Right atrium auricular region (tissue), 2 donors: ENCODE measurements around the gene PTPN14. TPM values are rescaled to one million over a fixed set of nuclear protein-coding genes. Genes with fewer than 3 reads are reported as not detected.
"Not testable (repeated sequence)": the region's sequence is repeated elsewhere in the genome, so short reads cannot be mapped to it uniquely, and the experiment has no call there.

Source experiments
- DNase-seq: peaks from one replicate; pipeline ENCODE4 v3.0.0-alpha.2; 2019; ENCODE audit warnings: low spot score
- H3K27ac ChIP-seq, 2 donors: fragments of 200-600 bp; sonication (generic); 1 replicate in 1 of 2; 2 replicates in 1 of 2; pipeline ENCODE4 v1.5.1; 2016 to 2019
- H3K27me3 ChIP-seq, 2 donors: fragments of 200-600 bp; sonication (generic); one replicate each; pipeline versions ENCODE4 v1.5.1 to v1.6.0; 2017 to 2019
- H3K36me3 ChIP-seq: fragments of 200-600 bp; sonication (generic); one replicate; pipeline ENCODE4 v1.5.1; 2016
- H3K4me1 ChIP-seq, 2 donors: fragments of 200-600 bp; sonication (generic); one replicate each; pipeline versions ENCODE4 v1.5.1 to v1.6.0; 2017 to 2019
- H3K4me3 ChIP-seq, 2 donors: fragments of 200-600 bp; sonication (generic); 1 replicate in 1 of 2; 2 replicates in 1 of 2; pipeline ENCODE4 v1.5.1; 2017 to 2019; ENCODE audit warnings: mild to moderate bottlenecking in 1 of 2, moderate library complexity in 1 of 2
- H3K9me3 ChIP-seq, 2 donors: fragments of 200-600 bp; sonication (generic); one replicate each; pipeline ENCODE4 v1.5.1; 2019
- total RNA-seq, 2 donors: library from RNA; depleted of rRNA; stranded (reverse); fragments of >200 nt; gene quantifications; one replicate each; pipeline ENCODE4 v1.1.0, GENCODE V29; 2016
- TF ChIP-seq, protein P1 (sequence below), 2 donors: fragments of 200-600 bp; sonication (generic); IDR thresholded peaks; one replicate each; pipeline ENCODE4 v1.5.1; 2019; ENCODE audit warnings: antibody characterized with exemption in 2 of 2

The PTPN14 gene
- total RNA-seq, 2 donors from 2014 or later, result 8.4 to 27.2 TPM

DNA sequence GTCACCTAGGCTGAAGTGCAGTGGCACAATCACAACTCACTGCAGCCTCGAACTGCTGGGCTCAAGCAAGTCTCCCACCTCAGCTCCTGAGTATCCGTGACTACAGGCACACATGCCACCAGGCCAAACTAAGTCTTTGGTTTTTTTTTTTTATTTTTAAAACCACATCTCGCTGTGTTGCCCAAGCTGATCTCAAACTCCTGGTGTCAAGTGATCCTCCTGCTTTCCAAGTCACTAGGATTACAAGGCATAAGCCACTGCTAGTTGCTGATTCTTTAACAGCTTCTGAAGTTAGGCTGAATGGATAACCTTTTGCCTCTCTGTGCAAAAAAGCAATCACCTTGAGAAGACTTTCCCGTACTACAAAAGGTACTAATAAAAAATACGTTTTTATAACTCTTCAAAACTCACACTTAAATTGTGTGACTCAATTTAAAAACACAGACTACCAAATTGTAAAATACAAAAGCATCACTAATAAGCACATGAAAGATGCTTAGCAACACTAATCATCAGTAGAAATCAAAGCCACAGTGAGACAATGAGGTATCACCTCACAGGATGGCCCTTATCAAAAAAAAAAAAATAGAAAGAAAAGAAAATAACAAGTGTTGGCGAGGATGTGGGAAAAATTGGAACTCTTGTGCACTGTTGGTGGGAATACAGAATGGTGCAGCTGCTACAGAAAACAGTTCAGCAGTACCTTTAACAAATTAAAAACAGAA, 40.3 kb downstream of the PTPN14 start:
- DNase-seq, result no peak
- no peaks in the 10 kb centered on the region for H3K9me3 ChIP-seq
- H3K27me3 ChIP-seq, result no peaks in the 10 kb centered on the region
- H3K27ac ChIP-seq, result no peak overlapping the region
- H3K4me1 ChIP-seq, result no peaks in the 10 kb centered on the region
- TF ChIP-seq, protein P1, sequence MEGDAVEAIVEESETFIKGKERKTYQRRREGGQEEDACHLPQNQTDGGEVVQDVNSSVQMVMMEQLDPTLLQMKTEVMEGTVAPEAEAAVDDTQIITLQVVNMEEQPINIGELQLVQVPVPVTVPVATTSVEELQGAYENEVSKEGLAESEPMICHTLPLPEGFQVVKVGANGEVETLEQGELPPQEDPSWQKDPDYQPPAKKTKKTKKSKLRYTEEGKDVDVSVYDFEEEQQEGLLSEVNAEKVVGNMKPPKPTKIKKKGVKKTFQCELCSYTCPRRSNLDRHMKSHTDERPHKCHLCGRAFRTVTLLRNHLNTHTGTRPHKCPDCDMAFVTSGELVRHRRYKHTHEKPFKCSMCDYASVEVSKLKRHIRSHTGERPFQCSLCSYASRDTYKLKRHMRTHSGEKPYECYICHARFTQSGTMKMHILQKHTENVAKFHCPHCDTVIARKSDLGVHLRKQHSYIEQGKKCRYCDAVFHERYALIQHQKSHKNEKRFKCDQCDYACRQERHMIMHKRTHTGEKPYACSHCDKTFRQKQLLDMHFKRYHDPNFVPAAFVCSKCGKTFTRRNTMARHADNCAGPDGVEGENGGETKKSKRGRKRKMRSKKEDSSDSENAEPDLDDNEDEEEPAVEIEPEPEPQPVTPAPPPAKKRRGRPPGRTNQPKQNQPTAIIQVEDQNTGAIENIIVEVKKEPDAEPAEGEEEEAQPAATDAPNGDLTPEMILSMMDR (IDR thresholded peaks at IDR 0.05), result no peak
- H3K36me3 ChIP-seq, result no peaks in the 10 kb centered on the region
- no peak overlapping the region for H3K4me3 ChIP-seq

DNA sequence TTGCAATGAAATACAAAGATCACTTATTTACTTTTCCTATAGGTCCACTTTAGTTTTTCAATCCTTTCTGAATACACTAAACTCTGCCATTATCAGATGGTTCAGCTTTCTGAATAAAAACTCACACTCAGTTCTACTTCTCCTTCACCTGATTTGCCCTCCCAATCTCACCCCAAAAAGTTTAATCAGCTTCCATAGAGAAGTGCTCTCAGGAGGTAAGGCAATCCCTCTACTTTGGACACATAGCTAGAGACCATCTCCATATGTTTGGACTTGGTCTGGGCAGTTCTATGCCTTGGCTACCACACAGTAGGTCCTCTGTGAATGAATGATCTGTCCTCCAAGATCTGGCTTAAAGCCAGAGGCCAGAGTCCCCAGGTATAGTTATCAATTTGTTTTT, 40.9 kb downstream of the PTPN14 start:
- Histone ChIP-seq H3K4me1 (no peaks in the 10 kb centered on the region), H3K36me3 (no peaks in the 10 kb centered on the region), H3K9me3 (no peaks in the 10 kb centered on the region), H3K27me3 (no peaks in the 10 kb centered on the region), H3K4me3 (no peak overlapping the region), H3K27ac (no peak overlapping the region)
- DNase-seq, result no peak
- TF ChIP-seq, protein P1 (IDR thresholded peaks at IDR 0.05), result no peak

DNA sequence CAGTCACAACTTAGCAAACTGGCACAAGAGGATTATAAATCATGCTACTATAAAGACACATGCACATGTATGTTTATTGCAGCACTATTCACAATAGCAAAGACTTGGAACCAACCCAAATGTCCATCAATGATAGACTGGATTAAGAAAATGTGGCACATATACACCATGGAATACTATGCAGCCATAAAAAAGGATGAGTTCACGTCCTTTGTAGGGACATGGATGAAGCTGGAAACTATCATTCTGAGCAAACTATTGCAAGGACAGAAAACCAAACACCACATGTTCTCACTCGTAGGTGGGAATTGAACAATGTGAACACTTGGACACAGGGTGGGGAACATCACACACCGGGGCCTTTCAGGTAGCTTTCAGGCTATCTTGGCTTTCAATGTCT, 41.8 kb downstream of the PTPN14 start:
- H3K27me3 ChIP-seq, DNase-seq, H3K4me3 ChIP-seq, H3K9me3 ChIP-seq, H3K4me1 ChIP-seq, H3K27ac ChIP-seq, H3K36me3 ChIP-seq: not testable (repeated sequence)

DNA sequence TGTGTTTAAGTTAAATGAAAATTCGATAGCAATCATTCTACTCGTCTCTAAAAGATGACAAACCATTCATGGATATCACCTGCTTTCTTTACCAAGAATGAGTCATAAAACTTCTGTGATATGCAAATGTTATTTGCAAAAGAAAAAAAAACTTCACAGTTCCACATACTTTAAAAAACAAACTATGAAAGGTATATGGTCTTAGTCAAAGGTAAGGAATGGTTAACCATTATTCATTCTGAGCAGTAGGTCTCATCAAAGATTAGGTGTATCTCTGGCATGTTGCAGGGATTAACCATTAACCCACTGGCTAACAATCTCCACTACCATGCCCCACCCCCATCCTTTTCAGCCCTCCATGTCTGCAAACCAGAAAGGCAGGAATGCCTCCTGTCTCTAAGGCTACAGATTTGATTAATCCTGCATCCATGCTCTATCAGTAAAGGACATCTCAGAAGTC, 44.4 kb downstream of the PTPN14 start:
- Histone ChIP-seq H3K27me3 (no peaks in the 10 kb centered on the region), H3K4me1 (no peaks in the 10 kb centered on the region), H3K4me3 (no peak overlapping the region), H3K36me3 (no peaks in the 10 kb centered on the region), H3K9me3 (no peaks in the 10 kb centered on the region), H3K27ac (no peak overlapping the region)
- TF ChIP-seq, protein P1 (IDR thresholded peaks at IDR 0.05), result no peak
- no peak for DNase-seq

DNA sequence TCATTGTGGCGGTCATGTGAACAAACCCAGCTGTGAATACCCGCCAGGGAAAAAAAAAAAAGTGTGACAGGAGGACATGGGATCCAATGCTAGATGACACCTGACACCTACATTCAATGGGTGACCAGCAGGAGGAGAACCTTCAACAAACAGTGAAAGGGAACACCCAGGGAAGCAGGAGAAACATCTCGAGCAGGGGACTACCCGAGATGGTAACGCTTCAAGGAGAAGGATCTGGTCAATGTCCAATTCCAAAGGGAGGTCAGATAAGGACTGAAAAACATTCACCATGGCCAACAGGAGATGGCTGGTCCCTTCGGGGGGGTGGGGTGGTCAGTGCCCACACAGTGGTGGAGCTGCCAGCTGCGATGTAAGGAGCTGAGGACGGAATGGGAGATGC, 46.3 kb downstream of the PTPN14 start:
- H3K36me3 ChIP-seq, result no peaks in the 10 kb centered on the region
- no peak overlapping the region for H3K27ac ChIP-seq
- H3K4me1 ChIP-seq, result no peaks in the 10 kb centered on the region
- H3K27me3 ChIP-seq, result no peaks in the 10 kb centered on the region
- no peak overlapping the region for H3K4me3 ChIP-seq
- no peak for DNase-seq
- H3K9me3 ChIP-seq, result no peaks in the 10 kb centered on the region
- TF ChIP-seq, protein P1 (IDR thresholded peaks at IDR 0.05), result no peak

DNA sequence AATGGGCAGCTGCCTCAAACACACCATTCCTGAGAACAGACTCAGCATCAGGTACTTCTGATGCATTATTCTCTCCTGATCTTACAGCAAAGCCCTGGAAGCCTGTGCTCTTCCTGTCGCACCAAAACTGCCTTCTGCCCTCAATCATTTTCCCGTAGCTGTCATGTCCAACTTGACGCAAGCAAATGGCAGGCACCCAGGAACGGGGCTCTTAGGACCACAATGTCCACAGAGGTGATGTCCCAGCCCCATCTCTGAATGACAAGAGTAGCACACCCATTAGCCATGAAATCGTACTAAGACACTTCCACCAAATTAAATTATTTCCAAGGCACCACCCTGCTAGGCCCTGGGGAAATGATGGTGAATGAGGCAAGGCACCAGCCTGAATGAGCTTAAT, 47.1 kb downstream of the PTPN14 start:
- no peak for DNase-seq
- H3K27me3 ChIP-seq, result no peaks in the 10 kb centered on the region
- no peak overlapping the region for H3K27ac ChIP-seq
- H3K4me1 ChIP-seq, result no peaks in the 10 kb centered on the region
- TF ChIP-seq, protein P1 (IDR thresholded peaks at IDR 0.05), result no peak
- H3K9me3 ChIP-seq, result no peaks in the 10 kb centered on the region
- no peaks in the 10 kb centered on the region for H3K36me3 ChIP-seq
- no peak overlapping the region for H3K4me3 ChIP-seq
